DOHH2 (cell line): ENCODE results near the gene NOC4L.

Source experiments
- H3F3A ChIP-seq: fragments of 200-600 bp; sonication (generic), shearing (Covaris generic); 2 replicates; pipeline ENCODE4 v1.6.0; 2016; ENCODE audit warnings: antibody characterized with exemption, mild to moderate bottlenecking; ENCODE audit not compliant: control insufficient read depth, insufficient read depth
- H3K27ac ChIP-seq: fragments of 200-600 bp; sonication (generic); 2 replicates; pipeline ENCODE4 v1.5.1; 2014; ENCODE audit warnings: low read depth, mild to moderate bottlenecking, low read length, moderate library complexity
- H3K27me3 ChIP-seq: fragments of 200-600 bp; sonication (generic); 2 replicates; pipeline ENCODE4 v1.6.1; 2014; ENCODE audit warnings: mild to moderate bottlenecking, low read length, mixed read lengths; ENCODE audit not compliant: control insufficient read depth
- H3K36me3 ChIP-seq: fragments of 200-600 bp; sonication (generic); 2 replicates; pipeline ENCODE4 v1.6.1; 2014; ENCODE audit warnings: mild to moderate bottlenecking, low read length, moderate library complexity, mixed read lengths; ENCODE audit not compliant: control insufficient read depth
- H3K4me1 ChIP-seq: fragments of 200-600 bp; sonication (generic); 2 replicates; pipeline ENCODE4 v1.6.1; 2014; ENCODE audit warnings: mild to moderate bottlenecking, low read length, mixed read lengths; ENCODE audit not compliant: control insufficient read depth
- H3K4me2 ChIP-seq: fragments of 200-600 bp; sonication (generic); 2 replicates; pipeline ENCODE4 v1.6.0; 2014; ENCODE audit warnings: mild to moderate bottlenecking, low read length, moderate library complexity
- H3K4me3 ChIP-seq: fragments of 200-600 bp; sonication (generic); 2 replicates; pipeline ENCODE4 v1.5.1; 2014; ENCODE audit warnings: mild to moderate bottlenecking, low read length, mixed read lengths
- H3K79me2 ChIP-seq: fragments of 200-600 bp; sonication (generic); 2 replicates; pipeline ENCODE4 v1.6.1; 2014; ENCODE audit warnings: mild to moderate bottlenecking, low read length, mixed read lengths; ENCODE audit not compliant: control insufficient read depth
- H3K9me2 ChIP-seq: fragments of 200-600 bp; sonication (generic); replicated peaks from 2 replicates; pipeline ENCODE4 v1.6.1; 2014; ENCODE audit warnings: mild to moderate bottlenecking, low read length, mixed read lengths; ENCODE audit not compliant: control insufficient read depth
- H3K9me3 ChIP-seq: fragments of 200-600 bp; sonication (generic); 2 replicates; pipeline ENCODE4 v1.6.1; 2014; ENCODE audit warnings: antibody characterized with exemption, low read length, mixed read lengths; ENCODE audit not compliant: control insufficient read depth, insufficient read depth
- H4K20me1 ChIP-seq: fragments of 200-600 bp; sonication (generic); 2 replicates; pipeline ENCODE4 v1.6.0; 2014; ENCODE audit warnings: low read depth, mild to moderate bottlenecking, antibody characterized with exemption, low read length, moderate library complexity; ENCODE audit not compliant: control insufficient read depth, insufficient read depth
- EZH2phosphoT487 ChIP-seq: fragments of 200-600 bp; sonication (generic); IDR thresholded peaks from 2 replicates; pipeline ENCODE4 v1.6.1; 2017; ENCODE audit warnings: borderline replicate concordance, mild to moderate bottlenecking, antibody characterized with exemption, low read length, moderate library complexity, mixed read lengths
- TF ChIP-seq, protein P1 (sequence below): fragments of 200-600 bp; sonication (generic); IDR thresholded peaks from one replicate; pipeline ENCODE4 v1.5.1; 2014; ENCODE audit warnings: antibody characterized with exemption, mild to moderate bottlenecking, low read depth, low read length; ENCODE audit not compliant: poor library complexity, severe bottlenecking

The NOC4L gene

GRCh38 chr12:132152953-132153352 is 8.7 kb downstream of the NOC4L start:
- Histone ChIP-seq H3K4me3 (no peak overlapping the region), H3F3A (peaks cover 22% of the 10 kb centered on the region), H3K4me1 (no peaks in the 10 kb centered on the region), H3K79me2 (peaks cover 4% of the 10 kb centered on the region), H3K27ac (no peak overlapping the region), H3K9me2 (no peaks in the 10 kb centered on the region), H3K4me2 (no peak overlapping the region), H4K20me1 (no peaks in the 10 kb centered on the region), H3K9me3 (peaks cover 26% of the 10 kb centered on the region), H3K27me3 (no peaks in the 10 kb centered on the region), H3K36me3 (peaks cover 49% of the 10 kb centered on the region)
- no peak for TF ChIP-seq EZH2phosphoT487
- TF ChIP-seq, protein P1, sequence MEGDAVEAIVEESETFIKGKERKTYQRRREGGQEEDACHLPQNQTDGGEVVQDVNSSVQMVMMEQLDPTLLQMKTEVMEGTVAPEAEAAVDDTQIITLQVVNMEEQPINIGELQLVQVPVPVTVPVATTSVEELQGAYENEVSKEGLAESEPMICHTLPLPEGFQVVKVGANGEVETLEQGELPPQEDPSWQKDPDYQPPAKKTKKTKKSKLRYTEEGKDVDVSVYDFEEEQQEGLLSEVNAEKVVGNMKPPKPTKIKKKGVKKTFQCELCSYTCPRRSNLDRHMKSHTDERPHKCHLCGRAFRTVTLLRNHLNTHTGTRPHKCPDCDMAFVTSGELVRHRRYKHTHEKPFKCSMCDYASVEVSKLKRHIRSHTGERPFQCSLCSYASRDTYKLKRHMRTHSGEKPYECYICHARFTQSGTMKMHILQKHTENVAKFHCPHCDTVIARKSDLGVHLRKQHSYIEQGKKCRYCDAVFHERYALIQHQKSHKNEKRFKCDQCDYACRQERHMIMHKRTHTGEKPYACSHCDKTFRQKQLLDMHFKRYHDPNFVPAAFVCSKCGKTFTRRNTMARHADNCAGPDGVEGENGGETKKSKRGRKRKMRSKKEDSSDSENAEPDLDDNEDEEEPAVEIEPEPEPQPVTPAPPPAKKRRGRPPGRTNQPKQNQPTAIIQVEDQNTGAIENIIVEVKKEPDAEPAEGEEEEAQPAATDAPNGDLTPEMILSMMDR = no peak

GRCh38 chr12:132153501-132154340 is 9.5 kb downstream of the NOC4L start:
- Histone ChIP-seq H3F3A (peaks cover 22% of the 10 kb centered on the region), H3K79me2 (no peaks in the 10 kb centered on the region), H3K4me1 (no peaks in the 10 kb centered on the region), H3K36me3 (peaks cover 51% of the 10 kb centered on the region), H3K27ac (no peak overlapping the region), H3K4me3 (no peak overlapping the region), H4K20me1 (no peaks in the 10 kb centered on the region), H3K9me2 (no peaks in the 10 kb centered on the region), H3K27me3 (no peaks in the 10 kb centered on the region), H3K9me3 (peaks cover 28% of the 10 kb centered on the region), H3K4me2 (no peak overlapping the region)
- TF ChIP-seq EZH2phosphoT487 = no peak
- TF ChIP-seq, protein P1 = peak; percentile 92

GRCh38 chr12:132154341-132154761 is 10.1 kb downstream of the NOC4L start:
- H3K27ac ChIP-seq = no peak overlapping the region
- TF ChIP-seq, protein P1 = no peak
- TF ChIP-seq EZH2phosphoT487 = no peak
- H3K4me3 ChIP-seq = no peak overlapping the region
- H3K9me3 ChIP-seq = peaks cover 28% of the 10 kb centered on the region
- no peaks in the 10 kb centered on the region for H4K20me1 ChIP-seq
- H3K79me2 ChIP-seq = no peaks in the 10 kb centered on the region
- no peak overlapping the region for H3K4me2 ChIP-seq
- peaks cover 22% of the 10 kb centered on the region for H3F3A ChIP-seq
- peaks cover 51% of the 10 kb centered on the region for H3K36me3 ChIP-seq
- H3K4me1 ChIP-seq = no peaks in the 10 kb centered on the region
- no peaks in the 10 kb centered on the region for H3K9me2 ChIP-seq
- no peaks in the 10 kb centered on the region for H3K27me3 ChIP-seq
